ENCODE data around the gene MMP20.

MMP20 gene

DNA sequence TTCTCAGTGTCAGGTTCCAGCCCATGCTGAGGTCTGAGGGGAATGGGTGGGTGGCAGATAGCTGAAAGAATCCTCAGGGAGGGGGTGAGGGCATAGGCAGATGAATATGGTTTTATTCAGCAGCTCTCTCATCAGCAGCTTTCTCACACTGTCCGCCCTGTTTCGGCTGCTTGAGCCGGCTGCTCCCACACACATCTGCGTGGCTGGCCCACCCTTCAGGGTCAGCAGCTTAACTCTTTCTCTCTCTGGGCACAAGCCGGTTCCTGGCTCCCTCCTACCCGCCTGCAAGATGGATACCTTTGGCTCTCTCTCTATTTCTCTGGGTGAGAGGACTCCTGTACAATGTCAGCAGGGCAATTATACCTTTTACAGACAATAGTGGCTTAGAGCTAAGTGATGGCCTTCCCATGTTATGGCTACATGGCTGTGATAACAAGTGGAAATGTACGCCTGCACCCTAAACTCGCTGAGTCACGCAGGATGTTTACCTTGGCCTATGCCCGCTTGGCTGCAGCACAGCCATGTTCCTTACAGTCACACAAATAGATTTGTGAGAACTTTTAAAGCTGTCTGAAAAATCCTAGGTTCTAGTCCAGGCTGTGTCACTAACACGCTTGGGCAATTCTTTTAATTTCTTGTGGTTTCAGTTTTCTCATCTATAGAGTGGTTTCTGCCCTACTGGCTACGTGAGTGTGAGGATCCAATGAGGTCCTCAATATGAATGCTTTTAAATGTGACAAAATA is 4.1 kb downstream of the MMP20 start:
- DNase-seq, result no peak

- no peak for DNase-seq
Measured at GRCh38 chr11:102620179-102620578, 5.0 kb downstream of the MMP20 start.

DNA sequence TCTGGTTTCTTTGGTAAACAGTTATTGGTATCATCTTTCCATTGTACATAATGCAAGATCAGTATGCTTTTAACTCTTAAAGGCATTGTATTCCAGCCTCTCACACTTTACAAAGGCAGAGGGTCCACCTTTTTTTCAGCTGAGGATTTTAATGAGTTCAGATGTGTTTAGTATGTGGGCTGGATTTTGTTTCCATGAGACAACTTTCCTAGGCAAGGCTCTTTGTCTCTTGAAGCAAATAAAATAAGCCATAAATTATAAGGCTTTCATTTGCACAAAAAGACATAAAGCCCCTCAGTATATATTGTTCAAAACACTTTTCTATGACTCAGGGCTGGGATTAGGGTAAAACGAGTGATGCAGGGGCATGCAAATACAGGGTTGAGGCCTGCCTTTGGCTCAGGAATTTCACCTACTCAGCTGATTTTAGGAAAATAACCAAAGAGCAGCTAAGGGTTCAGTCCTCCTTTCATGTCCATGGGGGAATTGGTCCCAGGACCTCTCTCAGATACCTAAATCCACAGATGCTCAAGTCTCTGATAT is 7.6 kb downstream of the MMP20 start:
- DNase-seq, result no peak

DNA sequence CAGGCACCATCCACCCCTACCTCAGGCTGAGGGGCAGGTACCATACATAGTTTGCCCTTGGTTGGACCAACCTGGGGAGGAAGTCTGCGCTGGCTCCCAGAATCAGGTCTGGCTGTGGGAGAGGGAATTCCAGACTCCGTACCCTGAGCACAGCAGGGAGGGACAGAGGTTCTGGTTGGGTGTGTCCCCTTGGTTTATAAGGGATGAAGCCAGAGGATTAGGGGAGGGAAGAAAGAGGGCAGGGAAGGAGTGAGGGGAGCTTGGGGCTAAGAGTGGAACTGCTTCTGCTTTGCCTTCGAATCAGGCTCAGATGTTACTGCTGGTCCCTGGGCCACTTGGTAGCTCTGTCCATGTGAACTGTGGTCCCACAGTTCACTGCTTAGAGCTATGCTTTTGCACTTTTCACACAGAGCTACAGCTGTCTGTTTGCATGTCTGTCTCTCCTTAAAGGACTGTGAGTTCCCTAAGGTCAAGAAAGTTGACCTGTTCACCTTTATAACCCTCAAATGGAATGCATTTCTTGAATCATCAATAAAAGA is 9.2 kb downstream of the MMP20 start:
- no peak for DNase-seq

GRCh38 chr11:102615077-102615893 is 9.8 kb downstream of the MMP20 start:
- no peak for DNase-seq

- DNase-seq, result no peak
Measured at GRCh38 chr11:102614485-102614884, 10.6 kb downstream of the MMP20 start.

- DNase-seq, result no peak
Measured at GRCh38 chr11:102614031-102614430, 11.1 kb downstream of the MMP20 start.

DNA sequence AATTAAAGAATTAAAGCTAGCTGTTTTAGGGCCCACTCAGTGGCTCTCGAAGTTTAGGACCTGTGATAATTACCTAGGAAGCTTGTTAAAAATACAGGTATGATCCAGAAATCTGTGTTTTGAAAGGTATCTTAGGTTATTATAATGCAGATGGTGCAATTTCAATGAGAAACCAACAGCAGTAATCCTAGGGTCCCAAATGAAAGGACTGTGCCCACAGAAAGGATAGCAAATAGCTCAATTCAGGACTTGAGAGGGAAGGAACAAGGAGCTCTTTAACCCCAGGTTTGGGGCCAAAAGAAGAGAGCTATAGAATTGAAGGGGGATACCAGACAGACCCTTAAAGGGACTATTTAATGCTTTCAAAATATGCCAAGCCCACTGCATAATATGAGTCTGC is 11.7 kb downstream of the MMP20 start:
- DNase-seq, result no peak

- DNase-seq, result no peak
Measured at GRCh38 chr11:102611291-102611690, 13.8 kb downstream of the MMP20 start.

DNA sequence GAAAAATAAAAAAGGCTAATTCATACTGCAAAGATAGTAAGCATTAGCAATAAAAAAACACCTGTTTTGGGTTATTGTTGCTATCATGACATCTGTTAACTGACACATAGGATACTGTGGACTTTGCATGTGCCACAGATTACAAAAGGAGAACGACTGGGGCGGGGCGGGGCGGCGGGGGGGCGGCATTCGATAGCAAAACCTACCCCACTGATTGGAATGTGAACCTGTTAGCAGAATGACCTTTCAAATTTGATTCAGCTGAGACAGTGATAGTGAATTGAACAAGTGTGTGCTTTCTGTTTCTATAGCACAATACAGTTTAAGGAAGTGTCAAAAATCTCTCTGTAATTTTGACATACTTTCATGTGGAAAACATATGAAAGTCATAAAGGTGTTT is 14.9 kb downstream of the MMP20 start:
- no peak for DNase-seq

- no peak for DNase-seq
Measured at GRCh38 chr11:102608699-102609098, 16.4 kb downstream of the MMP20 start.

- DNase-seq, result no peak
Measured at GRCh38 chr11:102604875-102605274, 20.3 kb downstream of the MMP20 start.

GRCh38 chr11:102604011-102604410 is 21.1 kb downstream of the MMP20 start:
- no peak for DNase-seq

GRCh38 chr11:102603576-102603975 is 21.6 kb downstream of the MMP20 start:
- DNase-seq, result no peak

DNA sequence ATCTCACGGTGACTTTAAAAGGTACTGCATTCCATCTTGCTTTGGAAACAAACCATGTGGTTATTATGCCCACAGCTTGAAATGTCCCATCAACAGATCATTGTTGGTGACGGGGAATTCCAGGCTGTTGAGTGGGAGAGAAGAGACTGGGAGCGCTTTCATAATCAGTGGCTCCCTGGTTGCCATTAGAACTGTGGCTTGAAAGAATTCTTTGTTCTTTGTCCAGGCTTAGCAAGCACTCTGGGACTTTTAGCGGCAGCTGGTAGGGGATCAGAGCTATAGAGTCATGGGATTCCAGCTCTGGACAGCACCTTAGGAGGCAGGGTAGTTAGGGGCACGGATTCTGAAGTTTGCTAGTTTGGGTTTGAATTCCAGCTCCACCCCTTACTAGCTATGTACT is 22.0 kb downstream of the MMP20 start:
- no peak for DNase-seq

DNA sequence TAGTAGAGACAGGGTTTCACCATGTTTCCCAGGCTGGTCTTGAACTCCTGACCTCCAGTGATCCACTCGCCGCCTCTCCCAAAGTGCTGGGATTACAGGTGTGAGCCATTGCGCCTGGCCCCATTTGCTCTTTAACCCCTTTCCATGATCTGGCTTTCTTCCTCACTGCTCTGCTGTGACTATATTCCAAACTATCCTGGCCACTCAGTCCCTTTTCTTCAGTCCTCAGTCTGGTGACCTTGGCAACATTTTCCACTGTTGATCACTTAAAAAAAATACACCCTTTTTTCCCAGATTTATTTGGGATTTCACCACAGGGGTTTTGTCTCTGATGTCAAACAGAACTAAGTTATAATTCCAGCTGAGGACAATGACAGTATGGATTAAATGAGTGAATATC is 24.5 kb downstream of the MMP20 start:
- no peak for DNase-seq

DNA sequence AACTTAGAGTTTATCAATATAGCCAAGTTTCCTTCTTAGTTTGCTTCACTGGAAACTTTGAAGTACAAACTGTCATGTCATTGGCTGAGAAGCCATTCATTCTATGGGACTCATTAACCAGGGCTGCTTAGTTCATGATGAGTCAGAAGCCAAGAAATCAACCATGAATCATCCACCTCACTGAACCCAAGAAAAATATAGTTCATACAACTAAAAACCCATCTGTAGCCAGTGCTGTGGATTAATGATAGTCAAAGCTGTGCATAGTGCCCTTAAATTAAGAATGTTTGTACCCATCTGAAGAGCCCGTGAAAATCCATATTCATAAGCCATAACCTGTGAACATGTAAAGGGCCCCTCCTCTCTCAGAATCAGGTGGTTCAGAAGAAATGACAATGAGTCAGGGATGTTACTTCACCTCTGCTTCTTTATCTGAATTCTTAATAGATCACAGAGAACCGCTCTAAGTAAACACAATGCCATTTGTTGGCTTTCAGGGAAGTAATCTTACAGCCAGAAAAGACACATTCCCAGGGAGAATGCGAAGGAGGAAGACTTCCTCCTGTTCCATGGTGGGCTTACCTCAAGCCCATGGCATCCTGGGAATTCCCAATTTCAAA is 25.4 kb downstream of the MMP20 start:
- DNase-seq, result no peak

DNA sequence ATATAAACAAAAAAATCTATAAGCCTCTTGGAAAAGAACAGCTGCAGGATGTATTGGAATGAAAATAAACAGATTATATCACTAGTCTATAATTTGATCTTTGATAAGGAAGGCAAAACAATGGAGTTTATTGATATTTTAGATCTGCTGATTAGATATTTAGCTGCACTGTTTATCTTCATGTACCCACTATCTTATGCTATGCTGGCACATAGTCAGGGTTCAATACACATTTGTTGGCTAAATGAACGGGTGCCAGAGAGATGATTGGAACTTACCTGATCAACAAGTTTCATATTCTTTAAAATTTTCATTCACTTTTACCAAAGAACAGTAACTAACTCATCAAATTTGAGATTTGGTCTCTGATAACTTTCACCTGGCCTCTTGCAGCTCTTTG is 26.9 kb downstream of the MMP20 start:
- DNase-seq, result no peak

GRCh38 chr11:102596578-102596977 is 28.6 kb downstream of the MMP20 start:
- DNase-seq, result no peak

DNA sequence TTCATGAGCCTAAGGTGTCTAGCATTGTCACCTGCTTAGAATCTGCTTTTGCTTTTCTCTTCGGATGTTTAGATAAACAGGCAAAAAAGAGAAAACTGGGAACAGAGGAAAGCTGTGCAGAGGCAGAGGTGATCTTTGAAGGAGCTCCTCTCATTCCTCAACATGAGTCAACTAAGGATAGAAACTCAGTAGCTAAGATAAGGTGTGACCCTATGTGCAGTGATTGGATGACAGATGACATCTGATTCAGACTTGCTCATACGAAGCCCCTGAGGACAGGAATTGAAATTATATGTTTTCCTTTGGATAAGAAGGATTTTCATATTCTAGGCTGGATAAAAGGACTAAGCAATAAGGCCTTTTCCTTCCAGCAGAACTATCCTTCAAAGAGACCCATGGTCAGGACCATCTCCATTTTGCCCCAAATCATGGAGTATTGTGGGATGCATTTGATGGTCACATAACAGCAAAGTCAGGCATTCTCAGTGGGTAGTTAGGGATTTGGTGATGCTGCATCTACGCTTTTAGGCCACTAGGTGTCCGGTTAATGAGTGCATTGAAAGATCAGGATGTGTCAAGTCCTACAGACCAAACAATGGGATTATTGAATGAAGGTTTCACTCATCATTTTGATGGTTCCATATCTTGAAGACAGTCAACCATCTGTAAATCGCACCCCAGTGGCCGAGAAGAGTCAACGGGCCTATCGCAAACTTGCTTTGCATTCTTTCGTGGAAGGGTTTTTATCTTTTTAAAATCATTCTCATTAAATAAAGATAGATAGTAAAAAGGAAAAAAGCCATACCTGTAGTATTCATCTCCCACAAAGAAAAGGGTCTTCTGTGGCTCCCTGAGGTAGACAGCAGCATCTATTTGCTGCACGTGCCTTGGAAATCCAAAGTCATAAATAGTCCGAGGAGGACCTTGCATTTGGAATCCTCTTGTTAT is 32.2 kb downstream of the MMP20 start:
- no peak for DNase-seq

DNA sequence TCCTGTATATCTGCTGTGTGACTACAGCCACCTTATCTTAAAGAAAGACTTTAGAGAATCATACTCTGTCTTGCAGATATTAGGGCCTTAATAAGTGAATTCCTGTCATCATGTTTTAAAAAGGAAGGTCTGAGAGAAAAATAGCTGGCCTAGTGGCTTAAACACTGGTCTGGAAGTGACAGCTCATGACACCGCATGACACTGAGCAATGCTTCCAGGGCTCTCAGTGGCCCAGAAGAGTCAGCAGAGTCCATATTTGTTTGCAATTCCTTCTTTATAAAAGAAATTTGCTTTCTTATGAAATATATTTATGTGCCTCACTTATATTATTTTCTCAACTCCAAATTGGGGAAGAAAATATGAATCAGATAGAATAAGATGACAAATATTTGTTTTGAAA is 33.0 kb downstream of the MMP20 start:
- no peak for DNase-seq

DNA sequence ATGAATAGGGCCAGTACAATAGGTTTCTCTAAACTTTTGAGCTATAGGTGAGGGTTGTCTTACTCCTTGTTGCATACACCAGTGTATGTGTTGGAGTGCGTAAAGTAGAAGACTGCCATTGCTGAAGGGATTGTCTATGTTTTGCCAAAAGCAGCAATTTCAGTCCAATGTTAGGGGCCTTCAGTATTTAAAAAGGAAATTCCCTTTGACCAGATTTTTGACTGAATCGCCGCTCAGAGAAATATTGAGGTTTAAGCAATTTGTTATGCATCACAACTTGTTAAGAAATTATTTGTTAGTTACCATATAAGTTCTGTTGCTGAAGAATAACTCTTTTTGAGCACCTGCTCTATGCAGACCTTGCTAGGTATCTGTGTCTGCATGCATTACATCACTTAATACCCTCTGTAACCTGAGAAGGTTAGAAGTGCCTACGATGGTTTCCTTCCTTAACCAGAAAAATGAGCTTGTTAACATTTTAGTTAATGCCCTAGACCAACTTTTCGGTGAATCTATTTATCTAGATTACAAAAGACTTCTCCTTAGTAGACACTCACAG is 33.9 kb downstream of the MMP20 start:
- DNase-seq, result no peak
